KBM-7 (cell line): ENCODE data around the gene PRRT3.
"Not testable (repeated sequence)": the region's sequence is repeated elsewhere in the genome, so short reads cannot be mapped to it uniquely, and the experiment has no call there.

ENCODE experiments used
- DNase-seq: peaks from one replicate; pipeline ENCODE4 v3.0.0-alpha.2; 2015
- in situ Hi-C: fragments of 300-500 bp; cut with MboI; formaldehyde crosslinking; loops from 2 replicates; pipeline ENCODE4 v1.14.3; 2020; ENCODE audit warnings: low sequenced_read_pairs, low pct_unique_long_range_greater_than_20kb, mixed read lengths

Gene PRRT3

GRCh38 chr3:9949115-9949514 is 3.1 kb downstream of the PRRT3 start:
- in situ Hi-C loops, result no loop called here
- no peak for DNase-seq

GRCh38 chr3:9948586-9948985 is 3.6 kb downstream of the PRRT3 start:
- in situ Hi-C loops, result no loop called here
- no peak for DNase-seq

GRCh38 chr3:9947025-9947995 is 4.9 kb downstream of the PRRT3 start:
- in situ Hi-C loops, result no loop called here
- no peak for DNase-seq

- in situ Hi-C loops, result no loop called here
- DNase-seq, result no peak
Measured at GRCh38 chr3:9946112-9947024, 5.8 kb downstream of the PRRT3 start.

- in situ Hi-C loops, result no loop called here
Measured at GRCh38 chr3:9945358-9945757, 6.8 kb downstream of the PRRT3 start.

GRCh38 chr3:9944271-9944670 is 7.9 kb downstream of the PRRT3 start:
- DNase-seq, result no peak
- in situ Hi-C loops, result no loop called here

More at GRCh38 chr3:9945358-9945757, 6.8 kb downstream of the PRRT3 start:
- no peak for DNase-seq

GRCh38 chr3:9942934-9943690 is 9.1 kb downstream of the PRRT3 start:
- no peak for DNase-seq
- in situ Hi-C loops, result no loop called here

GRCh38 chr3:9942164-9942563 is 10.0 kb downstream of the PRRT3 start:
- DNase-seq, result no peak
- in situ Hi-C loops, result no loop called here

GRCh38 chr3:9940746-9941145 is 11.5 kb downstream of the PRRT3 start:
- in situ Hi-C loops, result no loop called here

GRCh38 chr3:9939906-9940305 is 12.3 kb downstream of the PRRT3 start:
- in situ Hi-C loops, DNase-seq: not testable (repeated sequence)

More at GRCh38 chr3:9940746-9941145, 11.5 kb downstream of the PRRT3 start:
- DNase-seq, result no peak

GRCh38 chr3:9938966-9939365 is 13.2 kb downstream of the PRRT3 start:
- no peak for DNase-seq
- in situ Hi-C loops, result no loop called here

- DNase-seq, result no peak
- in situ Hi-C loops, result no loop called here
Measured at GRCh38 chr3:9937486-9938238, 14.5 kb downstream of the PRRT3 start.

- DNase-seq, result no peak
- in situ Hi-C loops, result no loop called here
Measured at GRCh38 chr3:9935966-9936510, 16.2 kb downstream of the PRRT3 start.

GRCh38 chr3:9934993-9935392 is 17.2 kb downstream of the PRRT3 start:
- DNase-seq, result no peak
- in situ Hi-C loops, result no loop called here

- in situ Hi-C loops, result no loop called here
- DNase-seq, result no peak
Measured at GRCh38 chr3:9934235-9934621, 18.0 kb downstream of the PRRT3 start.

- peak; percentile 97 for DNase-seq
- in situ Hi-C loops, result no loop called here
Measured at GRCh38 chr3:9933561-9934234, 18.5 kb downstream of the PRRT3 start, which contains the start of gene CRELD1. TSS of gene CRELD1 (plus strand) at chr3:9933834. CDS start at chr3:9934439, 605 bp downstream.

GRCh38 chr3:9932843-9933560 is 19.2 kb downstream of the PRRT3 start:
- in situ Hi-C loops, result no loop called here
- DNase-seq, result peak; percentile 91
